ENCODE measurements around the gene CHGA.

The CHGA gene

DNA sequence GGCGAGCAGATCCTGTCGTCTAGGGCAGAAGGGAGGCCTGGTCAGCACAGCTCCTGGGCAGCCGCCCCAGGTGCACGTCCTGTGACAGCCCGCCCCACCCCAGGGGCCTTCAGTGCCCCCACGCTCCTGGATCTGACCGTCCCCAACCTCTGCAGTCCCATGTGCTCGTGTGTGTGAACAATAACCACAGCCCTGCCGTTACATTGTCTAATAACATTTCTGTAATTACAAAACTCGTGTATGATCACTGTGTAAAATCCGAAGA, 39.8 kb downstream of the CHGA start:
- no peak for DNase-seq

DNA sequence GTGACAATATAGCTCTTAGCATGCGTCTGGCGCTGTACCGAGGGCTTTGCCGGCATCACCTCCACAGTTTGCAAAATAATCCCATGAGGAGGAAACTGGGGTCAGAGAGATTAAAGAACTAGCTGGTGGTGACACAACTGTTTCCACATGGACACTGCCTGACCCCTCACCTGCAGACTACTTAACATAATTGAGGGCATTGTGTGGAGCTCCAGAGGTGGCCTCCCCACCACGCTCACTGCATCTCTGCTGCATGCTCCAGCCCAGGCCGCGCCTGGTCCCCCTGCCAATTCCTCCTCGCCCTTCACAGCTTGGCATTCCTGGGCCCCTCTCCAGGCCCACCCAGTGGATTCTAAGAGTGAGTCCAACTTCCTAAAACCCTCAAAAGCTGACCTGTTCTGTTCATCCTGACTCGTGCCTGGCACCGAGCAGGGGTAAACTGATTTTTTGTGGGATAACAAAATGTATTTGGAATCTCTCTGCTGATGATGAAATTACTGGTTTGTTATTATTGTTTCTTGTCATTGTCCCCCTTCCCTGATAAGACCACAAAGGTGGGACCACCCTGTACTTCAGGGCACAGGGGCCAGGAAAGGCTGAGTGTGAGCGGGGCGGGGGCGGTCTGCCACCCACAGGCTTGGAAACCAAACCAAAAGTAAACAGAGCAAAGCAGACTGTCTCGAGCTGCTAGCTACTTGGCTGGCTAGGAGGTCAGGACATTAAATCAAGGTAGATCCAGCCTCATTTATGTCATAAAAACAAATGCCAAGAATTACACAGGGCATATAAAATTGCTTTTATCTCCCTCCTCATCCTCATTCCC, 40.6 kb downstream of the CHGA start:
- DNase-seq: no peak

DNA sequence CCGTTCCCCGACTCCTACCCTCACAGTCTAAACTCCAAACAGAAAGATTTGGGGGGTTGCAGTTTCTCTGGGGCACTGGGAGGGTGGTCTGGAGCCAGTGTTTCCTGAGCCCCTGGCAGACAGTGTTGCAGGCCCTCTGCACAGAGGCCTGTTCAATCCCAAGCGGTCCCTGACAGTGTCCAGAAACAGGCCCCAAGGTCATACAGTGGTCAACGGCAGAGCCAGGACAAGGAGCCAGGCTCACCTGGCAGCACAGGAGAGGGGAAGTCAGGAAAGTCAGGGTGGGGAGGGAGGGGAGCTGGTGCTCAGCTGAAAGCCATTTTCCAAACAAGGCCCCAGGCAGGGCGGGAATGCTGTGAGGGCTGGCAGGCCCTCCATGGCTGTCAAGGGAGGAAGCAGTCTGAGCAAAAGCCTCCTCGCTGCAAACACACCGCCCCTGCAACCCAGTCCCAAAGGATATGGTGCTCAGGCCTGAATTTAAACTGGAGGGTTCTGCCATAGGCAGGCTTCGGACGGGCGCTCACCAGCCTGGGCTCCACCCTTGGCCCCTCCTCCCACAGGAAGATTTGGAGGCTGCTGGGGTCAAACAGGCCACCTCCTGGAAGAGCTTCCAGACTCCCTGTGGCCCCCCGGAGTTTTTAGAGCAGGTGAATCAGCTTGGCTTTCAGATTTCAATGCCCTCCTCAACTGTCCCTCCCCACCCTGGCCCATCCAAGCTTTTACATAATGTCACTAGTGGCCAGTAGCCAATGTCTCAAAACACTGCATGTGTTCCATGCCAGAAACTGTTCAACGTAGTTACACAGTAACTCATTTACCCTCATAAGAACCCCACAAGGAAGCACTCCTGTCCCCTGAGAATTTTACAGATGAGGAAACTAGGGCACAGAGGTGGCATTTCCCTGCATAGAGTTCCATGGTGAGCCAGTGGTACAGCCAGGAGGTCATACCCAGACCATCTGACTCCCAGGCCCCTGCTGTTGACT, 41.5 kb downstream of the CHGA start:
- no peak for DNase-seq

DNA sequence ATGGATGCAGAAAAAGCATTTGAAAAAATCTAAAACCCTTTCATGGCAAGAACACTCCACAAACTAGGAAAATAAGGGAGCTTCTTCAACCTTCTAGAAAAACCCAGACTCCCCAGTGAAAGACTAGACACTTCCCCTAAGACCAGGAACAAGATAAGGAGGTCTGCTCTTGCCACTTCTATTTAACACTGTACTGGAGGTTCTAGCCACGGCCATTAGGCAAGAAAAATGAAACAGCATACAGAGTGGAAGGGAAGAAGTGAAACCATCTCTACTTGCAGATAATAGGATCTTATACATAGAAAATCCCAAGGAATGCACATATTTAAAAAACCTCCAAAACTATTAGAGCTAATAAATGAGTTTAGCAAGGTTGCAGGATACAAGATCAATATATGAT, 42.3 kb downstream of the CHGA start:
- DNase-seq: no peak

DNA sequence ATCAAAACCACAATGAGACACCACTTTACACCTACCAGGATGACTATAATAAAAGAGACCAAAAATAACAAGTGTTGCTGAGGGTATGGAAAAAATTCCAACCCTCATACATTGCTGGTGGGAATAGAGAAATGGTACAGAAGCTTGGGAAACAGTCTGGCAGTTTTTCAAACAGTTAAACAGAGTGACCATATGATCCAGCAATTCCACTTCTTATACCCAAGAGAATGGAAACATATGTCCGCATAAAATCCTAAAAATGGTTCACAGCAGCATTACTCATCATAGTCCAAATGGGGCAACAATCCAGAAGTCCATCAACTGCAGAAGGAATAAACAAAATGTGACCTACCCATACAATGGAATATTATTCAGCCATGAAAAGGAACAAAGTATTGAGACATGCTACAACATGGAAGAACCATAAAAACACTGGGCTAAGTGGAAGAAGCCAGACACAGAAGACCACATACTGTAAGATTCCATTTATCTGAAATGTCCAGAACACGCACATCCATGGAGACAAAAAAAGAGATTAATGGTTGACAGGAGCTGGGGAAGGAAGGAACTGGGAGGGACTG, 44.5 kb downstream of the CHGA start:
- peak; percentile 64 for DNase-seq

DNA sequence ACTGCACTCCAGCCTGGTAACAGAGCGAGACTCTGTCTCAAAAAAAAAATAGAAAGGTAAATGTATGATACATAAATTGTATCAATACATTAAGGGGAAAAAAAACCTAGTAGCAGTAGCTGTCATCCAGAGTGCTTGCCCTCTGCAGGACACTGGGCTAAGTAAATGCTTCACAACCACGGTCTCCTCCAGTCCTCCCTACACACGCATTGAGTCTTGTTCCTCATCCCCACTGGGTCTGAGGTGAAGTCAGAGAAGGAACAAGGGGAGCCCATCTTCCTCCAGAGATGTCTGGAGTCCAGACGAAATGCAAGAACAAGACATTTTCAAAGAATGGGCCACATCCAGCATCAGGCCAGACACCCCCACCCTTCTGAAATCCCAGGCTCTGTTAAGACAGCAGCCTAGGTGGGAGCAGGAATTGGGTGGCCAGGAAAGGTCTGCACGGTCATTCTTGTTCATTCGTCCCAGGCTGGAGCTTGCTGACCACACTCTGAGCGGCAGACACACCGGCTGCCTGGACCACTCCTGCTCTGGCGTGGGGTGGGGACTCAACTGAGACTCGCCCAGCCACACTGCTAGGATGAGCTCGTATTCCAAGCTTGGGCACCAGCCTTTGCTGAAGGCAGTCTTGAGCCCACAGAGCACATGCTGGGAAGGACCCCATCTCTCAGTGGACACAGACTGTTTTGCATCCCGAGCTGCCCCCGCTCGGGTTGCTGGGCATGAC, 45.5 kb downstream of the CHGA start:
- DNase-seq: no peak

DNA sequence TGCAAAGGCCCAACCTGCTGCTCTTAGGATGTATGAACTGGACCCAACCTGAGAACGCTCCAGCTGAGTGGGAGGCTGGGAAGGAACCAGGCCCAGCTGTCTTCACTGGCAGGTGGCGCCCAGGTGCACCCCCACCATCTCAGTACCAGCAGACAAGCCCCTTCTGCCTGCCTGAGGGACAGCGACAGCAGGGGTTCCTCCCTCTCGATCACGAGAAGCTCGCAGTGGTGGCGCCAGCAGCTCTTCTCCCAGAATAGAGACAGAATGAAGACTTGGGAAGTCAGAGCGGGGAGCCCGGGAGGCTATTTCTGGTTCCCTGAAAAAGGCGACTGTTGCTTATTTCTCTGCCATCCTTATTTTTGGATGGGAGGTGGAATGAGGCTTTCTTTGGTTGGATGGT, 46.5 kb downstream of the CHGA start:
- DNase-seq: no peak

DNA sequence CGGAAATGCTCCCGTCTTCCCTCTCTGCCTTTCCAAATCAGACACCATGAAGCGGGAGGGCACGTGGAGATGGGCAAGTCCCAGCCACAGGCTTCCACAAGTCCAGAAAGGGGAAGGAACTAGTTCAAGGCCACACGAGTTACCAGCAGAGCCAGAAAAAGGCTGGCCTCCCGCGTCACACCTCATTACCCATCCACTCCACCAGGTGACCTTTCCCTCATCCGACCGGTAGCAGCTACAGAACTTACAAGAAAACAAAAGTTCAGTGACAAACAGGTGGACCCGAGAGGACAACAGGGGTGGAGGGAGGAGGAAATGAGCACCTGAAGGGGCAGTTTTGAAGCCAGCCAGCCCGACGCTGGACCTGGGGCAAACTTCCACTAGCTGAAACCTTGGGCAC, 46.9 kb downstream of the CHGA start:
- no peak for DNase-seq

DNA sequence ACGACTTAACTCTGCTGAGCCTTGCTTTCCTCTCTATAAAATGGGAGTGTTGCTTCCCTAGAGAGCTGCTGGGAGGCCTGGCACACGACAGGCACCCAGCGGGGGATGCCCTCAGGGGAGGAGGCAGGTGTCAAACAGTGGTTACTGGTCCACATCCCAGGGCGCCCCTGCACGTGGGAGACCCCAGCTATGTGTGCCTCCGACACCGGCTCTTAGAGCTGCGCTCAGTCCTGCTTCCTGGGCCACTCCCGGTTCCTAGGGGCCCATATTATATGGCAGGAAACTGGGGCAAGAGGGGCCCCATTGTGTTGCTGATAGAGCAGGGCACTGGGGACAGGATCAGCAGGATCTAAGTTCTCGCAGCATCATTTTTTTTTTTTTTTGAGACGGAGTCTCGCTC, 47.3 kb downstream of the CHGA start:
- no peak for DNase-seq

DNA sequence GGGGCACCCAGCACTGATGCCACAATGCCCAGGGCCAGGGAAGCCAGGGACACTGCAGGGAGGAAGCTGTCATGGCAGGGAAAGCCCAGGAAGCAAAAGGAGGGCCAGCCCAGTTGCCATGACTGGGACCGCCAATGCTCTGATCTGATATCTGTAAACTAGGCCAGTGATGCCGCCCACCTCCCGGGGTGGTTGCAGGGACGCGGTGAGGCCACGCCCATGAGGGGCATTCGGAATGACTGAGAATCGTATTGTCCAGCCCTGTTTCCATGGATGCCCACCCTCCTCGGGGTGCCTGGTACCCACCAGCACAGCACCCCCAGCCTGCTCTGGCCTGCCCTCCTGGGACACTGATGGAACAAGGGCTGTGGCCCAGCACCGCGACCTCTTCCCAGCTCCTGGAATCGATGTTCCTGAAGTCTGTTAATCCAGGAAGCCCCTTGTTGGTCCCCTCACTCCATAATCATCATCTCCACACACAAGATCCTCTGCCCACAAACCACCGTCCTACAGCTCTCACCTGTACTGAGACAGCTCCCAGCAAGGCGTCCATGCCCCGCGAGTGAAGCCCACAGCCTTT, 48.7 kb downstream of the CHGA start:
- DNase-seq: no peak

DNA sequence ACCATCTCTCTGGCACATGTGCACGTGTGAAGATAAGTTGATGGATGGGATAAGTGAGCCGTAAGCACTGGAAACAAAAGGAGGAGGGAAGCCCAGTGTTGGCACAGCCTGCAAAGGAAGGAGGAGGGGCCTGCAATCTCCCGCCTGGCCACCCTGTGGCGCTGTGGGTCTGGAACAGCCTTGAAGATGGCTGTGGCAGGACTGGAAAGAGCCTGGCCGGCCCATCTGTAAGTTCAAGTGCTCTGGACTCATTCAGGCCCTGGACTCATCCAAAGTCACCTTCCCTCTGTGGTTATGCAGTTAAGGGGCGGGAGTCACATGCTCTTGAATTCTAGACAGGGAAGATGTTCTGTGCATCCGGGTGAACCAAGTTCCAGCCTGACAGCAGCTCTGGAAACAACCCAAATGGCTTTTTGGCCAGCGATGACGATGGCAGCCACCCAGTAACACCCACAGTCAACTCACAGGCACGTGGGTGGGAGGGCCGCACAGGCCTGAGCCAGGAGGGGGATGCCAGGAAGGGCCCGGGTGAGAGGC, 50.4 kb downstream of the CHGA start:
- no peak for DNase-seq

DNA sequence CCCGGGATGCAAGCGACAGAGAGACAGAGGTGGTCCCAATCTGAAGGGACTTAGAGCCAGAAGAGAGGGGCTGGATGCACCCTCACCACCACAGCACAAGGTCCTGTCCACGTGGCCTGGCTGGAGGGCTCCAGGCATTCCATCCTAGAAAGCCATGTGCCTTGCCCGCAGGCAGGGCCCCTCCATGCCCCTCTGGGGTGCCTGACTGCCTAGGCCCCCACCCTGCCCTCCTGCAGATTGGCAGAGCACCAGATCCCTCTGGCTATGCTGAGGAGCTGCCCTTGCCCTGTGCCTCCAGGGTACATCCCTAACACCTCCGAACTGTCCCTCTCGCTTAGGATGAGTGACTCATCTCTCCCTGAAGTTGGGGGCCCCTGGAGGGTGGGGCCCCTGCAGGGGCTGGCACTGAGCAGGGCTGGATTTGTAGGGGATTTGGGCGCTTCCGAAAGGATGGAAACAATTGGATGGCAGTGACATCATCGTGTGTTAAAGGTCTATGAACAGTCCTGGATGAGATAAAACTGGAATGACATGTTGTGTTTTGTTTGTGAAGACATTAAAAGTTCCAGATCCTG, 50.9 kb downstream of the CHGA start:
- no peak for DNase-seq

DNA sequence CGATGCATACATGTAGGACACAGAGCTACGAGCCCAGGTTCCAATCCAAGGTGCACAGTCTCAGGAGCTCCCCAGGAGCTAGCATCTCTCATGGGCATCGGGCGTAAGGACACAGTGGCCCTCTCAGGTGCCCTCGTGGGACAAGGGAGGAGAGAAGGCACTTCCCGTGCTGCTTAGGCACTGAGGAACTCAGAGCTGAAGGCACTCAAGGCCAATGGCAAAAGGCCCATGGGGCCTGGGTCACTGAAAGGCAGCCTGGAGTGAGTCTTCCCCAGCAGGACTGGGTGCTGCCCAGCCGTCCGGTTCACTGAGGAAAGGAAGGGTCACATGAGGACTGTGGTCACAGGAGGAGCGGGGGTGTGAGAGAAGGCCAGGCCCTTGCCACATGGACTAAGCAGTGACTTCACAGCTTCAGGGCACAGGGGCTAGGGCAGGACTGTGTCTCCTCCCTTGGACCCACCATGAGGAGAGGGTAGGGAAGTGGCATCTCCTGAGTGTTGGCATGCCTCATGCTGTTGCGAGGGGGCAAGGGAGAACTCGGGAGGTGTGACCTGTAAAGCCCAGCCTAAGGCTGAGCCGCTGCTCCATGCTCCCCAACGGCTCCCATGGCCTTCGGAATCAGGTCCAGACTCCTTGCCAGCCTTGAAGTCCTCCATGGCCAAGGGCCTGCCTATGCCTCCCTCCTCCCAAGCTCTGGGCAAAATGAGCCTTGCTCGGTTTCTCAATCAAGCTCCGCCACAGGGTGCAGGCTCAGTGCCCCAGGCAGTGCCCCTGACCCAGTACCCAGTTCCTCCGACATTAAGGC, 51.8 kb downstream of the CHGA start:
- no peak for DNase-seq

DNA sequence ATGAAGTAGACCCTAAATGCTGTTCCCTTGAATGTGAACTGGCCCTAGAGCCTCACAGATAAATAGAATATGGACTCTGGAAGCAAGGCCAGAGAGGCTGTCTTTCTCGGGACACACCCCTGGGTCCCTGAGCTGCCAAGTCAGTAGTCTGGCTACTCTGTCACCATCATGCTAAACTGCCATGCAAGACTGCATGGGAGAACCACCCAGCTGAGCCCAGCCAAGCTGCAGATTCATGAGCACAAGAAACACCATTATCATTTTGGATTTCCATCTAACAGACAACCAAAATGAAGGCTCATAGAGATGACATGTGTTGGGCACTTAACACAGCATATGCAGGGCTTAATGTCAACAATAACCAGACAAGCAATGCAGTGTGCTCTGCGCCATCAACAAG, 53.3 kb downstream of the CHGA start:
- no peak for DNase-seq

DNA sequence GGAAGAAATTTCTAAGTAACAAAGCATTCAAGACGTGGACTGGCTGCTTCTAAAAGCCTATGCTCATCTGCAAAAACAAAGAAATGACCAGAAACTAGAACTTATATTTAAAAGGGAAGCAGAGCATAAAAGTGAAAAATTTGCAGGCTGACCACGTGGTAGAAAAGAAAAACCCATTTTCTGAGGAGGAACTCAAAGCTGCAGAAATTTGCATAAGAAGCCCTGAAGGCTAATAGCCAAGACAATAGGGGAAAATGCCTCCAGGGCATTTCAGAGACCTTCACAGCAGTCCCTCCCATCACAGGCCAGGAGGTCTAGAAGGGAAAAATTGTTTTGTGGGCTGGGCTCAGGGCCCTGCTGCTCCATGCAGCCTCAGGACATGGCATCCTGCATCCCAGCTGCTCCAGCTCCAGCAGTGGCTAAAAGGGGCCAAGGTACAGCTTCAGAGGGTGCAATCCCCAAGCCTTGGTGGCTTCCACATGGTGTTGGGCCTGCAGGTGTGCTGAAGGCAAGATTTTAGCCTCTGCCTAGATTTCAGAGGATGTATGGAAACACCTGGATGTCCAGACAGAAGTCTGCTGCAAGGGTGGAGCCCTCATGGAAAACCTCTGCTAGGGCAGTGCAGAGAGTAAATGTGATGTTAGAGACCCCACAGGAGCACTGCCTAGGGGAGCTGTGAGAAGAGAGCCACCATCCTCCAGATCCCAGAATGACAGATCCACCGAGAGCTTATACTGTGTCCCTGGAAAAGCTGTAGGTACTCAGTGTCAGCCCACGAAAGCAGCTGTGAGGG, 55.5 kb downstream of the CHGA start:
- DNase-seq: no peak

DNA sequence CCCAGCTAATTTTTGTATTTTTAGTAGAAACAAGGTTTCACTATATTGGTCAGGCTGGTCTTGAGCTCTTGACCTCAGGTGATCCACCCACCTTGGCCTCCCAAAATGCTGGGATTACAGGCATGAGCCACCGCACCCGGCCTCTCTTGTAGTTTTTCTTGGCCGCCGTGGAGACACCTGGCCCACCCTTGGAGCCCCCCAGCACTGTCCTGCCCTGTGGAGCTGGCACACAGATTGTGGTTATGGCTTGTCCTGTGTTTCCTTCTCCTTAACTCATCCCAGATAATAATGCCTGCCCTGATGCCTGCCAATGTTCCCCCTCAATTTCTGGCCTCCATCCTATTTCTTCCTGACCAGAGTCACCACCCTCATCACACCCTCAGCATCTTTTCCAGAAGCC, 57.9 kb downstream of the CHGA start:
- no peak for DNase-seq

DNA sequence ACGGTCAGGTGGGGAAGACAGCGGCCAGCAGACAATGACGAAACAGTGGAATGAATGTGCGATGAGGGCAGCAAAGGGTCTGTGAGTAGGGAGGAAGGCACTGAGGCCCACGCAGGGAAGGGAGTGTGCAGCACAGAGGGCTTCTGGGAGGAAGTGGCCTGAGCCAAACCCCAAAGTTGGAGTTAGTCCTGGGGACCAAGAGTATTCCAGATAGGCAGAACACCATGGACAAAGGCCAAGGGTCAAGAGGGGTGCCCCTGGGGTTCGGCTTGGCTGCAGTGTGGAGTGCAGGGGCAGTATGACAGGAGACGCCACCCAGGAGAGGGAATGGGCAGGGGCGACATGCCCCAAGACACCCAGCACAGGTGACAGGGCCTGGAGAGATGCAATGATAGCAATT, 58.8 kb downstream of the CHGA start:
- no peak for DNase-seq

DNA sequence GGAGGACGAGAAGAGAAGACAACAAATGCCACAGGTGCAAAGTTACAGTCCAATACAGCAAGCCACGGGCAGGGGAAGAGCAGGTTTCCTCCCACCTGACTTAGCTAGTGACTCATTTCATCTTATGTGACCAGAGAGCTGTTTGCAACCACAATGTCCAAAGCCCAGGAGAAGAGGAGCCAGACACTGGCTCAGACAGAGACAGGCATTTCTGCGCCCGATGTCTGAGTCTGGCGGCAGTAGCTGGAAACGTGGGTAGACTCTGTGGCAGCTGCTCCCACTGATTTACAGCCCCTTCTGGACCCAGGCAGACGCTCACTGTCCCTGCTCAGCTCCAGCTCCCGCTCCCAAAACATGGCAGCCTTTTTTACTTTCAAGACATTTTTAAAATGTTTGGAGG, 60.0 kb downstream of the CHGA start:
- no peak for DNase-seq

DNA sequence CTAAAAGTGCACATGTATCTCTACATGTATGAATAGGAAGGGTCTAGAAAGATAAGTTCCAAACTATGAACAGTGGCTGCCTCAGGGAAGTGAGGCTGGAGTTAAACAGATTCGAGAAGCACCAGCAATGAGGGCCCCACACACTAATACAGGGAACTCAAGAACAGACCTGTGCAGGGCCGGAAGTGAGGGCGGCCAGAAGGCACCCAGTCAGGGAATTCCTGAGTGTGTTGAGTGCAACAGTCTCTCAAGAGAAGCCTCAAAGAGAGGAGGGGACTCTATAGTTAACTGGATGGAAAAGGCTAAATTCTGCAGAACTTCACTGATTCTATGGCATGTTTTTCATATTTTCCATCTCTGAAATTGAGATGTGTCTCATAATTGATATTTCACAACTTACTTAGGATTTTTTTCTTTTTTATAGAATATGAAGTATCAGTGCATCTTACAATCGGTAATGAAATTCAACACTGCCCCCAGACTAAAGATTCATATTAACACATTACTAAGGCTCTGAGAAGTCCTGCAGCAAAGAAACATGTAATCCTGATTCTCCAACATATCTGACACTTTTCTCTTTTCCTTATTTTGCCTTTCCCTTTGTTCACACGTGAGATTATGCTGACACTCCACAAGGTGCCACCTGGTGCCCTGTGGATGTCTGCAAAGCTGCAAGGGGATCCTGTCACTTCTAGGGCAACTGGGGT, 61.3 kb downstream of the CHGA start:
- no peak for DNase-seq

Measured in fibroblast of upper back skin (primary cell).